GM23338 (cell line): Measurements from ENCODE around the gene SHISA3. TPM values are rescaled to one million over a fixed set of nuclear protein-coding genes. Genes with fewer than 3 reads are reported as not detected.

Experiments used
- ATAC-seq: fragments of 200-7000 bp; cut with Tn5 transposase; 3 replicates; pipeline ENCODE4 v1.9.1; 2020
- DNase-seq: peaks from one replicate; pipeline ENCODE4 v3.0.0-alpha.2; 2015; ENCODE audit warnings: low spot score
- H2AFZ ChIP-seq: fragments of 200-600 bp; sonication (generic); 2 replicates; pipeline ENCODE4 v1.8.0; 2016; ENCODE audit warnings: antibody characterized with exemption, mild to moderate bottlenecking, moderate library complexity
- H3F3A ChIP-seq: fragments of 200-600 bp; sonication (generic); replicated peaks from 2 replicates; pipeline ENCODE4 v1.8.0; 2017; ENCODE audit warnings: antibody characterized with exemption, mixed run types, low read depth
- H3K27ac ChIP-seq: fragments of 200-600 bp; sonication (generic); 2 replicates; pipeline ENCODE4 v1.6.1; 2016; ENCODE audit warnings: low read depth
- H3K27me3 ChIP-seq: fragments of 200-600 bp; sonication (generic); 2 replicates; pipeline ENCODE4 v1.8.0; 2016; ENCODE audit warnings: mild to moderate bottlenecking, mixed run types, moderate library complexity; ENCODE audit not compliant: insufficient read depth
- H3K36me3 ChIP-seq: fragments of 200-600 bp; sonication (generic); 2 replicates; pipeline ENCODE4 v1.8.0; 2016; ENCODE audit warnings: mild to moderate bottlenecking; ENCODE audit not compliant: insufficient read depth
- H3K4me1 ChIP-seq: fragments of 200-600 bp; sonication (generic); 2 replicates; pipeline ENCODE4 v1.8.0; 2016; ENCODE audit warnings: mild to moderate bottlenecking, moderate library complexity; ENCODE audit not compliant: insufficient read depth
- H3K4me2 ChIP-seq: fragments of 200-600 bp; sonication (generic); 2 replicates; pipeline ENCODE4 v1.7.1; 2017; ENCODE audit warnings: mixed run types
- H3K4me3 ChIP-seq: fragments of 200-600 bp; sonication (generic); 2 replicates; pipeline ENCODE4 v1.6.1; 2016; ENCODE audit warnings: mixed run types
- H3K79me2 ChIP-seq: fragments of 200-600 bp; sonication (generic); replicated peaks from 2 replicates; pipeline ENCODE4 v1.8.0; 2017; ENCODE audit warnings: mild to moderate bottlenecking; ENCODE audit not compliant: insufficient read depth
- H3K9me2 ChIP-seq: fragments of 200-600 bp; sonication (generic); 2 replicates; pipeline ENCODE4 v1.8.0; 2017; ENCODE audit not compliant: insufficient read depth
- H4K20me1 ChIP-seq: fragments of 200-600 bp; sonication (generic); replicated peaks from 2 replicates; pipeline ENCODE4 v1.8.0; 2017; ENCODE audit warnings: mild to moderate bottlenecking; ENCODE audit not compliant: insufficient read depth
- H3K27ac Mint-ChIP-seq: 2 replicates; pipeline ENCODE4 v1.8.0; 2020; ENCODE audit warnings: inconsistent platforms, mild to moderate bottlenecking, moderate library complexity, mixed read lengths
- H3K27me3 Mint-ChIP-seq: 3 replicates; pipeline ENCODE4 v1.8.0; 2022; ENCODE audit warnings: low read depth, mild to moderate bottlenecking, moderate library complexity, mixed read lengths, inconsistent platforms; ENCODE audit not compliant: insufficient read depth, poor library complexity
- H3K36me3 Mint-ChIP-seq: 3 replicates; pipeline ENCODE4 v1.8.0; 2021; ENCODE audit warnings: low read depth, mild to moderate bottlenecking, inconsistent platforms, moderate library complexity, mixed read lengths
- H3K4me1 Mint-ChIP-seq: 3 replicates; pipeline ENCODE4 v1.8.0; 2020; ENCODE audit warnings: mild to moderate bottlenecking, inconsistent platforms, mixed read lengths
- H3K4me3 Mint-ChIP-seq: 3 replicates; pipeline ENCODE4 v1.8.0; 2021; ENCODE audit warnings: moderate library complexity, mild to moderate bottlenecking, inconsistent platforms, mixed read lengths
- H3K9me3 Mint-ChIP-seq: 3 replicates; pipeline ENCODE4 v1.8.0; 2020; ENCODE audit warnings: moderate library complexity, mild to moderate bottlenecking, inconsistent platforms, mixed read lengths
- CREB1 ChIP-seq: fragments of 250-450 bp; sonication (Bioruptor Pico); IDR thresholded peaks from 2 replicates; pipeline ENCODE4 v1.5.0; 2020; ENCODE audit warnings: low read depth, mild to moderate bottlenecking, moderate library complexity
- EZH2 ChIP-seq: fragments of 200-600 bp; sonication (generic); IDR thresholded peaks from one replicate; pipeline ENCODE4 v1.8.0; 2017; ENCODE audit warnings: antibody characterized with exemption, mild to moderate bottlenecking, low read depth; ENCODE audit not compliant: unreplicated experiment
- EZH2phosphoT487 ChIP-seq: fragments of 200-600 bp; sonication (generic); IDR thresholded peaks from one replicate; pipeline ENCODE4 v1.8.1; 2018; ENCODE audit warnings: antibody characterized with exemption; ENCODE audit not compliant: unreplicated experiment
- JUNB ChIP-seq: IDR thresholded peaks from one replicate; pipeline ENCODE4 v1.6.1; 2016; ENCODE audit warnings: antibody characterized with exemption; ENCODE audit not compliant: unreplicated experiment
- NANOG ChIP-seq: IDR thresholded peaks from 2 replicates; pipeline ENCODE4 v1.6.1; 2016; ENCODE audit warnings: antibody characterized with exemption, borderline replicate concordance
- POLR2AphosphoS5 ChIP-seq: IDR thresholded peaks from 2 replicates; pipeline ENCODE4 v1.6.1; 2016; ENCODE audit warnings: antibody characterized with exemption, low read depth
- STAT1 ChIP-seq: IDR thresholded peaks from one replicate; pipeline ENCODE4 v1.6.1; 2016; ENCODE audit warnings: antibody characterized with exemption; ENCODE audit not compliant: unreplicated experiment
- ZNF114 ChIP-seq: fragments of 250-450 bp; sonication (Bioruptor Pico); IDR thresholded peaks from 2 replicates; pipeline ENCODE4 v1.5.0; 2020; ENCODE audit warnings: mild to moderate bottlenecking, moderate library complexity
- ZNF331 ChIP-seq: fragments of 250-450 bp; sonication (Bioruptor Pico); IDR thresholded peaks from 2 replicates; pipeline ENCODE4 v1.5.0; 2020; ENCODE audit warnings: low read depth, mild to moderate bottlenecking, moderate library complexity
- polyA plus RNA-seq: library from polyadenylated mRNA; unstranded; fragments of >200 nt; fragmentation: Nextera tagmentation; extraction: Ambion mirVana; gene quantifications from 2 replicates; pipeline ENCODE4 v1.2.1, GENCODE V29; 2016
- total RNA-seq: library from RNA; depleted of rRNA; stranded (reverse); fragments of >200 nt; shearing (Covaris generic); gene quantifications from 2 replicates; pipeline ENCODE4 v1.2.3, GENCODE V29; 2014
- TF ChIP-seq, protein P1 (sequence below): fragments of 250-450 bp; sonication (Bioruptor Pico); IDR thresholded peaks from 2 replicates; pipeline ENCODE4 v1.5.0; 2020; ENCODE audit warnings: mild to moderate bottlenecking, moderate library complexity
- TF ChIP-seq, protein P2 (sequence below): IDR thresholded peaks from 2 replicates; pipeline ENCODE4 v1.6.1; 2016; ENCODE audit warnings: antibody characterized with exemption
- TF ChIP-seq, protein P3 (sequence below): IDR thresholded peaks from one replicate; pipeline ENCODE4 v1.6.1; 2018; ENCODE audit warnings: antibody characterized with exemption; ENCODE audit not compliant: unreplicated experiment
- TF ChIP-seq, protein P4 (sequence below), 2 experiments: fragments of 200-600 bp in 1 of 2; sonication (generic) in 1 of 2; conservative IDR thresholded peaks; 2 replicates each; pipeline versions ENCODE4 v1.5.1 to v1.6.1; 2016 to 2017; ENCODE audit warnings: antibody characterized with exemption in 2 of 2, low read depth in 2 of 2, mild to moderate bottlenecking in 2 of 2, moderate library complexity in 1 of 2

The SHISA3 gene
- total and polyA plus RNA-seq, 2 experiments from 2014 or later: 4.4 to 5.0 TPM

DNA sequence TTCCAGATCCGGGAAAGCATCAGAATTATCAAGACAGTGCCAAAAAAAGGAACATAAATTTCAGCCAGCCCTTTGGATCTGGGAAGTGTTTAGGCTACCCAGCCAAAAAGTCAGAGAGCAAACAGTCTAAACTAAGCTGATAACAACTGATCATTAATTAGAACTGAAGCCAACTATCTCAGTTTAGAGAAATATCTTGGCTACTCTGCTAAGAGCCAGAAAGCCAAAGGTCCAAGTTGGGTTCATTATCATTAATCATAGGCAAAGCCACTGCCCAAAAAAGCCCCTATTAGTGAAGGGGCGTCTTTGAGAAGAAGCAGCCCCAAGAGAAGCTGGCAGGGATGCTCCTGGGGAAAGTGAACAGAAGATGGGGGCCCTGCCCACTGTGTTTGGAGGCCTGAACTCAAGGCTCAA lies 37.0 kb upstream of the SHISA3 start:
- ATAC-seq: no peak

More for the DNA sequence above, 37.0 kb upstream of the SHISA3 start:
- no peak overlapping the region for H3K4me3 ChIP-seq
- H3K9me2 ChIP-seq: peaks cover 5% of the 10 kb centered on the region; the same call in 1 of the 2 replicates
- peaks cover 8% of the 10 kb centered on the region for H3K27me3 Mint-ChIP-seq
- TF ChIP-seq, protein P1, sequence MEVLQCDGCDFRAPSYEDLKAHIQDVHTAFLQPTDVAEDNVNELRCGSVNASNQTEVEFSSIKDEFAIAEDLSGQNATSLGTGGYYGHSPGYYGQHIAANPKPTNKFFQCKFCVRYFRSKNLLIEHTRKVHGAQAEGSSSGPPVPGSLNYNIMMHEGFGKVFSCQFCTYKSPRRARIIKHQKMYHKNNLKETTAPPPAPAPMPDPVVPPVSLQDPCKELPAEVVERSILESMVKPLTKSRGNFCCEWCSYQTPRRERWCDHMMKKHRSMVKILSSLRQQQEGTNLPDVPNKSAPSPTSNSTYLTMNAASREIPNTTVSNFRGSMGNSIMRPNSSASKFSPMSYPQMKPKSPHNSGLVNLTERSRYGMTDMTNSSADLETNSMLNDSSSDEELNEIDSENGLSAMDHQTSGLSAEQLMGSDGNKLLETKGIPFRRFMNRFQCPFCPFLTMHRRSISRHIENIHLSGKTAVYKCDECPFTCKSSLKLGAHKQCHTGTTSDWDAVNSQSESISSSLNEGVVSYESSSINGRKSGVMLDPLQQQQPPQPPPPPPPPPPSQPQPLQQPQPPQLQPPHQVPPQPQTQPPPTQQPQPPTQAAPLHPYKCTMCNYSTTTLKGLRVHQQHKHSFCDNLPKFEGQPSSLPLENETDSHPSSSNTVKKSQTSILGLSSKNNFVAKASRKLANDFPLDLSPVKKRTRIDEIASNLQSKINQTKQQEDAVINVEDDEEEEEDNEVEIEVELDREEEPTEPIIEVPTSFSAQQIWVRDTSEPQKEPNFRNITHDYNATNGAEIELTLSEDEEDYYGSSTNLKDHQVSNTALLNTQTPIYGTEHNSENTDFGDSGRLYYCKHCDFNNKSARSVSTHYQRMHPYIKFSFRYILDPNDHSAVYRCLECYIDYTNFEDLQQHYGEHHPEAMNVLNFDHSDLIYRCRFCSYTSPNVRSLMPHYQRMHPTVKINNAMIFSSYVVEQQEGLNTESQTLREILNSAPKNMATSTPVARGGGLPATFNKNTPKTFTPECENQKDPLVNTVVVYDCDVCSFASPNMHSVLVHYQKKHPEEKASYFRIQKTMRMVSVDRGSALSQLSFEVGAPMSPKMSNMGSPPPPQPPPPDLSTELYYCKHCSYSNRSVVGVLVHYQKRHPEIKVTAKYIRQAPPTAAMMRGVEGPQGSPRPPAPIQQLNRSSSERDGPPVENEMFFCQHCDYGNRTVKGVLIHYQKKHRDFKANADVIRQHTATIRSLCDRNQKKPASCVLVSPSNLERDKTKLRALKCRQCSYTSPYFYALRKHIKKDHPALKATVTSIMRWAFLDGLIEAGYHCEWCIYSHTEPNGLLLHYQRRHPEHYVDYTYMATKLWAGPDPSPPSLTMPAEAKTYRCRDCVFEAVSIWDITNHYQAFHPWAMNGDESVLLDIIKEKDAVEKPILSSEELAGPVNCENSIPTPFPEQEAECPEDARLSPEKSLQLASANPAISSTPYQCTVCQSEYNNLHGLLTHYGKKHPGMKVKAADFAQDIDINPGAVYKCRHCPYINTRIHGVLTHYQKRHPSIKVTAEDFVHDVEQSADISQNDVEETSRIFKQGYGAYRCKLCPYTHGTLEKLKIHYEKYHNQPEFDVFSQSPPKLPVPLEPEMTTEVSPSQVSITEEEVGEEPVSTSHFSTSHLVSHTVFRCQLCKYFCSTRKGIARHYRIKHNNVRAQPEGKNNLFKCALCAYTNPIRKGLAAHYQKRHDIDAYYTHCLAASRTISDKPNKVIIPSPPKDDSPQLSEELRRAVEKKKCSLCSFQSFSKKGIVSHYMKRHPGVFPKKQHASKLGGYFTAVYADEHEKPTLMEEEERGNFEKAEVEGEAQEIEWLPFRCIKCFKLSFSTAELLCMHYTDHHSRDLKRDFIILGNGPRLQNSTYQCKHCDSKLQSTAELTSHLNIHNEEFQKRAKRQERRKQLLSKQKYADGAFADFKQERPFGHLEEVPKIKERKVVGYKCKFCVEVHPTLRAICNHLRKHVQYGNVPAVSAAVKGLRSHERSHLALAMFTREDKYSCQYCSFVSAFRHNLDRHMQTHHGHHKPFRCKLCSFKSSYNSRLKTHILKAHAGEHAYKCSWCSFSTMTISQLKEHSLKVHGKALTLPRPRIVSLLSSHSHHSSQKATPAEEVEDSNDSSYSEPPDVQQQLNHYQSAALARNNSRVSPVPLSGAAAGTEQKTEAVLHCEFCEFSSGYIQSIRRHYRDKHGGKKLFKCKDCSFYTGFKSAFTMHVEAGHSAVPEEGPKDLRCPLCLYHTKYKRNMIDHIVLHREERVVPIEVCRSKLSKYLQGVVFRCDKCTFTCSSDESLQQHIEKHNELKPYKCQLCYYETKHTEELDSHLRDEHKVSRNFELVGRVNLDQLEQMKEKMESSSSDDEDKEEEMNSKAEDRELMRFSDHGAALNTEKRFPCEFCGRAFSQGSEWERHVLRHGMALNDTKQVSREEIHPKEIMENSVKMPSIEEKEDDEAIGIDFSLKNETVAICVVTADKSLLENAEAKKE (CRISPR knock-in tag): no peak
- TF ChIP-seq, protein P2, sequence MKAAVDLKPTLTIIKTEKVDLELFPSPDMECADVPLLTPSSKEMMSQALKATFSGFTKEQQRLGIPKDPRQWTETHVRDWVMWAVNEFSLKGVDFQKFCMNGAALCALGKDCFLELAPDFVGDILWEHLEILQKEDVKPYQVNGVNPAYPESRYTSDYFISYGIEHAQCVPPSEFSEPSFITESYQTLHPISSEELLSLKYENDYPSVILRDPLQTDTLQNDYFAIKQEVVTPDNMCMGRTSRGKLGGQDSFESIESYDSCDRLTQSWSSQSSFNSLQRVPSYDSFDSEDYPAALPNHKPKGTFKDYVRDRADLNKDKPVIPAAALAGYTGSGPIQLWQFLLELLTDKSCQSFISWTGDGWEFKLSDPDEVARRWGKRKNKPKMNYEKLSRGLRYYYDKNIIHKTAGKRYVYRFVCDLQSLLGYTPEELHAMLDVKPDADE: no peak
- TF ChIP-seq EZH2 (no peak), JUNB (no peak), CREB1 (CRISPR knock-in tag) (no peak), POLR2AphosphoS5 (no peak), EZH2phosphoT487 (no peak), ZNF331 (CRISPR knock-in tag) (no peak), ZNF114 (CRISPR knock-in tag) (no peak), NANOG (no peak), STAT1 (no peak)
- TF ChIP-seq, protein P3, sequence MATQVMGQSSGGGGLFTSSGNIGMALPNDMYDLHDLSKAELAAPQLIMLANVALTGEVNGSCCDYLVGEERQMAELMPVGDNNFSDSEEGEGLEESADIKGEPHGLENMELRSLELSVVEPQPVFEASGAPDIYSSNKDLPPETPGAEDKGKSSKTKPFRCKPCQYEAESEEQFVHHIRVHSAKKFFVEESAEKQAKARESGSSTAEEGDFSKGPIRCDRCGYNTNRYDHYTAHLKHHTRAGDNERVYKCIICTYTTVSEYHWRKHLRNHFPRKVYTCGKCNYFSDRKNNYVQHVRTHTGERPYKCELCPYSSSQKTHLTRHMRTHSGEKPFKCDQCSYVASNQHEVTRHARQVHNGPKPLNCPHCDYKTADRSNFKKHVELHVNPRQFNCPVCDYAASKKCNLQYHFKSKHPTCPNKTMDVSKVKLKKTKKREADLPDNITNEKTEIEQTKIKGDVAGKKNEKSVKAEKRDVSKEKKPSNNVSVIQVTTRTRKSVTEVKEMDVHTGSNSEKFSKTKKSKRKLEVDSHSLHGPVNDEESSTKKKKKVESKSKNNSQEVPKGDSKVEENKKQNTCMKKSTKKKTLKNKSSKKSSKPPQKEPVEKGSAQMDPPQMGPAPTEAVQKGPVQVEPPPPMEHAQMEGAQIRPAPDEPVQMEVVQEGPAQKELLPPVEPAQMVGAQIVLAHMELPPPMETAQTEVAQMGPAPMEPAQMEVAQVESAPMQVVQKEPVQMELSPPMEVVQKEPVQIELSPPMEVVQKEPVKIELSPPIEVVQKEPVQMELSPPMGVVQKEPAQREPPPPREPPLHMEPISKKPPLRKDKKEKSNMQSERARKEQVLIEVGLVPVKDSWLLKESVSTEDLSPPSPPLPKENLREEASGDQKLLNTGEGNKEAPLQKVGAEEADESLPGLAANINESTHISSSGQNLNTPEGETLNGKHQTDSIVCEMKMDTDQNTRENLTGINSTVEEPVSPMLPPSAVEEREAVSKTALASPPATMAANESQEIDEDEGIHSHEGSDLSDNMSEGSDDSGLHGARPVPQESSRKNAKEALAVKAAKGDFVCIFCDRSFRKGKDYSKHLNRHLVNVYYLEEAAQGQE: no peak
- TF ChIP-seq, protein P4, sequence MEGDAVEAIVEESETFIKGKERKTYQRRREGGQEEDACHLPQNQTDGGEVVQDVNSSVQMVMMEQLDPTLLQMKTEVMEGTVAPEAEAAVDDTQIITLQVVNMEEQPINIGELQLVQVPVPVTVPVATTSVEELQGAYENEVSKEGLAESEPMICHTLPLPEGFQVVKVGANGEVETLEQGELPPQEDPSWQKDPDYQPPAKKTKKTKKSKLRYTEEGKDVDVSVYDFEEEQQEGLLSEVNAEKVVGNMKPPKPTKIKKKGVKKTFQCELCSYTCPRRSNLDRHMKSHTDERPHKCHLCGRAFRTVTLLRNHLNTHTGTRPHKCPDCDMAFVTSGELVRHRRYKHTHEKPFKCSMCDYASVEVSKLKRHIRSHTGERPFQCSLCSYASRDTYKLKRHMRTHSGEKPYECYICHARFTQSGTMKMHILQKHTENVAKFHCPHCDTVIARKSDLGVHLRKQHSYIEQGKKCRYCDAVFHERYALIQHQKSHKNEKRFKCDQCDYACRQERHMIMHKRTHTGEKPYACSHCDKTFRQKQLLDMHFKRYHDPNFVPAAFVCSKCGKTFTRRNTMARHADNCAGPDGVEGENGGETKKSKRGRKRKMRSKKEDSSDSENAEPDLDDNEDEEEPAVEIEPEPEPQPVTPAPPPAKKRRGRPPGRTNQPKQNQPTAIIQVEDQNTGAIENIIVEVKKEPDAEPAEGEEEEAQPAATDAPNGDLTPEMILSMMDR (conservative IDR thresholded peaks at IDR 0.05; ENCODE audit: low read depth in 2 of 2): no peak
- H3K36me3 Mint-ChIP-seq: no peaks in the 10 kb centered on the region
- no peaks in the 10 kb centered on the region for H3K27me3 ChIP-seq
- H3F3A ChIP-seq: no peaks in the 10 kb centered on the region
- no peak overlapping the region for H2AFZ ChIP-seq
- no peak overlapping the region for H3K27ac Mint-ChIP-seq
- peaks cover 15% of the 10 kb centered on the region for H3K4me1 ChIP-seq
- no peak for DNase-seq
- no peaks in the 10 kb centered on the region for H4K20me1 ChIP-seq
- H3K27ac ChIP-seq: no peak overlapping the region
- H3K9me3 Mint-ChIP-seq: no peaks in the 10 kb centered on the region; the same call in 2 of the 3 replicates
- H3K4me3 Mint-ChIP-seq: no peak overlapping the region
- H3K79me2 ChIP-seq: no peaks in the 10 kb centered on the region
- H3K4me2 ChIP-seq: no peak overlapping the region
- H3K4me1 Mint-ChIP-seq: peaks cover 13% of the 10 kb centered on the region
- no peaks in the 10 kb centered on the region for H3K36me3 ChIP-seq
